ENCODE data around the gene IRF3. TPM values are rescaled to one million over a fixed set of nuclear protein-coding genes. Genes with fewer than 3 reads are reported as not detected.

Gene IRF3
- total and polyA plus RNA-seq, 10 of the 15 experiments (the other 5 are each of a cell fraction or from before 2014, with no cell fraction given): 5.5 to 110 (median 63.4) TPM

GRCh38 chr19:49680421-49681351 lies 15.0 kb upstream of the IRF3 start (continued):
- peak; percentile 41 for TF ChIP-seq SP1 (IDR thresholded peaks at IDR 0.05; ENCODE audit: low read depth, low read length)
- peak; percentile 71 for TF ChIP-seq SMARCA5 (IDR thresholded peaks at IDR 0.05)
- no peak for TF ChIP-seq JUND (IDR thresholded peaks at IDR 0.05; ENCODE audit: low read depth, low read length)
- no peak for TF ChIP-seq ASH2L (IDR thresholded peaks at IDR 0.05; ENCODE audit: borderline replicate concordance, low read depth)
- TF ChIP-seq CBFB (IDR thresholded peaks at IDR 0.05; ENCODE audit: low read depth): no peak
- TF ChIP-seq, protein P1, sequence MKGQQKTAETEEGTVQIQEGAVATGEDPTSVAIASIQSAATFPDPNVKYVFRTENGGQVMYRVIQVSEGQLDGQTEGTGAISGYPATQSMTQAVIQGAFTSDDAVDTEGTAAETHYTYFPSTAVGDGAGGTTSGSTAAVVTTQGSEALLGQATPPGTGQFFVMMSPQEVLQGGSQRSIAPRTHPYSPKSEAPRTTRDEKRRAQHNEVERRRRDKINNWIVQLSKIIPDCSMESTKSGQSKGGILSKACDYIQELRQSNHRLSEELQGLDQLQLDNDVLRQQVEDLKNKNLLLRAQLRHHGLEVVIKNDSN (IDR thresholded peaks at IDR 0.05; ENCODE audit: borderline replicate concordance, extremely low read length, insufficient read depth, low read depth, low read length): no peak
- TF ChIP-seq HDGF (IDR thresholded peaks at IDR 0.05): 0 out of 2 replicates have a peak, but pooled peaks have one; percentile 63
- TF ChIP-seq SUZ12 (IDR thresholded peaks at IDR 0.05; ENCODE audit: unreplicated experiment): no peak
- no peak for TF ChIP-seq RBBP5 (conservative IDR thresholded peaks at IDR 0.05)
- no peak for TF ChIP-seq IKZF2 (IDR thresholded peaks at IDR 0.05)
- TF ChIP-seq IKZF1 (conservative IDR thresholded peaks at IDR 0.05): no peak; the same call in 1 of the 2 replicates
- TF ChIP-seq ATF7 (IDR thresholded peaks at IDR 0.05; ENCODE audit: low read depth): no peak
- TF ChIP-seq MXI1 (IDR thresholded peaks at IDR 0.05; ENCODE audit: low read depth, low read length): peak; percentile 18; the same call in 1 of the 2 replicates
- TF ChIP-seq ZNF622 (IDR thresholded peaks at IDR 0.05): no peak
- TF ChIP-seq BCL3 (IDR thresholded peaks at IDR 0.05; ENCODE audit: borderline replicate concordance, insufficient read depth, low read depth, low read length, poor library complexity, severe bottlenecking): no peak
- no peak for TF ChIP-seq SKIL (IDR thresholded peaks at IDR 0.05; ENCODE audit: low read depth, poor library complexity, severe bottlenecking)
- peak; percentile 82 for TF ChIP-seq BMI1 (IDR thresholded peaks at IDR 0.05; ENCODE audit: borderline replicate concordance)
- no peak for TF ChIP-seq LARP7 (IDR thresholded peaks at IDR 0.05)
- no peak for TF ChIP-seq REST (IDR thresholded peaks at IDR 0.05; ENCODE audit: low read depth, low read length)
- no peak for TF ChIP-seq MEF2B (IDR thresholded peaks at IDR 0.05; ENCODE audit: partially characterized antibody, poor library complexity, severe bottlenecking)
- TF ChIP-seq BCL11A (IDR thresholded peaks at IDR 0.05; ENCODE audit: low read depth, low read length): no peak
